GM21367 (cell line): ENCODE data around the gene RTP5.
"Not testable (repeated sequence)": the region's sequence is repeated elsewhere in the genome, so short reads cannot be mapped to it uniquely, and the experiment has no call there.

Experiments
- ATAC-seq: cut with Tn5 transposase; IDR thresholded peaks from one replicate; pipeline ENCODE4 v1.9.1; 2021; ENCODE audit not compliant: unreplicated experiment

Gene RTP5

DNA sequence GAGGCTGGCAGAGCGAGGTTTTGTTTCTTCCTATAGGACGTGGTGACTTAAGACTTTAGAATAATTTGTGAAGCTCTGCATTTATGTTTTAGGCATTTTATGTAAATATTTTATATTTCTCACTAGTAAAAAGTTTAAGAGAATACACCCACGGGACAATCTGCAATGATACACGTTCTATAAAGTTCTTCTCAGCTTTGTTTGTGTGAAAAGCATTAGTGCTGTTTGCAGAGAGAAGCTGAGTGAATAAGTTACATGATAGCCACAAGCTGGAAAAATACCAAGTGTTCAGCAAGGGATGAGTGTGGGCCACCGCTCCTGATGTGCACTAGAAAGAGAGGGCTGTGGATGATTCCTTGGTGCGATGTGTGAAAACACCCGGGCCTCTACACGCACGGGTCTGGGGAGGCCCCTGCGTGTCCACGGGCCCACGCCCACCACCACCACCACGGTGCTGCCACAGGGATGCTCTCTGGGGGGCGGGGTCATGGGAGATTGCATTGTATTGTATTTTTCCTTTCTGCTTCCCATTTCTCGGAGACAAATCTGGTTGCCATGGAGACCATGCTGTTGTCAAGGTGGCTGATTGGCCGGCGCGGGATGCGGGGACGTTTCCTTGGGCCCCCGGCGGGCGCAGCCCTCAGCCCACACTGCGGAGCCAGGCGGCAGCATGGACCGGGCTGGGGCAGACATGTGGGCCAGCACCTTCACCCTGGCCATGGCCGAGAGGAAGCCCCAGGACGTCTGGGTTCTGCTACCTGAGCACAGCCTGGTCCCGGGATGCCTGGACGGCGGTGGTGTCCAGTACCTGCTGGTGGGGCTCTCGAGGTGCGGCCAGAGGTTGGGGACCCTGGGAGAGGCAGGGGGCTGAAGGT, at the start of gene RTP5:
RTP5 (plus strand) TSS at position 643 of the 875 bp plus-strand sequence; CDS start at position 671, 28 bp downstream.
- ATAC-seq, result no peak

DNA sequence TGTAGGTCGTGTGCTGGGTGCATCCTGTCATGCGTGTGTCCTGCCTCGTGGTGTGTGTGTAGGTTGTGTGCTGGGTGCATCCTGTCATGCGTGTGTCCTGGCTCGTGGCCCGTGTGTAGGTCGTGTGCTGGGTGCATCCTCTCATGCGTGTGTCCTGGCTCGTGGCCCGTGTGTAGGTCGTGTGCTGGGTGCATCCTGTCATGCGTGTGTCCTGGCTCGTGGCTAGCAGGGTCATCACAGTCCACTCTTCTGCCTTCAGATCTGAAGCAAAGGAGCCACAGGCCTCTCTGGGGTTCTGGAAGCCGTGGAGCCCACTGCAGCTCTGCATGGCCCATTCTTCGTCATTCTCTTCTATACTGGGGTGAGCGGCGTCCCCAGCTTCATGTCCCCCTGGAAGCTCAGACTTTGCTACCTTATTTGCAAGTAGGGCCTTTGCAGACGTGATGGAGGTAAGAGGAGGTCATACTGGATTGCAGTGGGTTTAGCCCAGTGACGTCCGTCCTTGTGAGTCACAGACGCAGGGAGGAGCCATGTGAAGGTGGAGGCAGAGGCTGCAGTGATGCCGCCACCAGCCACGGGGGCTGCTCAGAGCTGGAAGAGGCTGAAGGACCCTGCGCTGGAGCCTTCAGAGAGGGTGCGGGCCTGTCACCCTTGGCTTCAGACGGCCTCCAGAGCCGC, 49.4 kb upstream of the RTP5 start:
- not testable (repeated sequence) for ATAC-seq

DNA sequence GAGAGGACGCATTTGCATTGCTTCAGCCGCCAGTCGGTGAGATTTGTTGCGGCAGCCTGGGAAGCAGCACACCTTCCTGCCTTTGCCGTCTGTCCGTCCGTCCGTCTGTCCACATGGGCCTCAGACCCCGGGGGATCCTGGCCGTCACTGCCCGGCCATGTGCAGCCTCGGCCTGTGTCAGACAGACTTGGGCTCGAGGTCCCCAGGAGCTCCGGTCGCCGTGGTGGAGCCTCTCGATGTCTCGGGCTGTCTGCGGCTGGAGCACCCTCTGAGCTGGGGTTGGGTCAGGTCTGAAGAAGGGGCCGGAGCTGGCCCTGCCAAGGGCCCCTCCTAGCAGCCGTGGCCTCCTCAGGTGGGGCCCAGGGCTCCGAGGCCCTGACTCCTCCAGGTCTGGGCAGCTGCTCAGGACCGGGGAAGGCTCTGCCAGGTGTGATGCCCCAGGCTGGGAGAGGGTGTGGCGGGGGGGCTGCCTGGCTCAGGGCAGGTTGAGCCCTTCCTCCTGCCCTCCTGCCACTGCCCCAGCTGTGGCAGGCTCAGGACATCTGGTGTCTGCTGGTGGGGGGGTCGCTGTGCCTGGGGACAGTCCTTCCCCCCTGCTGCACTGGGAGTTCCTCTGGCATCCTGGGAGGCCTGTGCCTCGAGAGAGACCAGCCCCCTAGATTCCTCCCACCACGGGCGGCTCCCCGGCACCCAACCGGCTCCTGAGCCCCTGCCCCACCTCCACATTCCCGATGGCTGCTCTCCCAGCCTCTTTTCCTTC, 48.7 kb upstream of the RTP5 start:
- ATAC-seq, result no peak

DNA sequence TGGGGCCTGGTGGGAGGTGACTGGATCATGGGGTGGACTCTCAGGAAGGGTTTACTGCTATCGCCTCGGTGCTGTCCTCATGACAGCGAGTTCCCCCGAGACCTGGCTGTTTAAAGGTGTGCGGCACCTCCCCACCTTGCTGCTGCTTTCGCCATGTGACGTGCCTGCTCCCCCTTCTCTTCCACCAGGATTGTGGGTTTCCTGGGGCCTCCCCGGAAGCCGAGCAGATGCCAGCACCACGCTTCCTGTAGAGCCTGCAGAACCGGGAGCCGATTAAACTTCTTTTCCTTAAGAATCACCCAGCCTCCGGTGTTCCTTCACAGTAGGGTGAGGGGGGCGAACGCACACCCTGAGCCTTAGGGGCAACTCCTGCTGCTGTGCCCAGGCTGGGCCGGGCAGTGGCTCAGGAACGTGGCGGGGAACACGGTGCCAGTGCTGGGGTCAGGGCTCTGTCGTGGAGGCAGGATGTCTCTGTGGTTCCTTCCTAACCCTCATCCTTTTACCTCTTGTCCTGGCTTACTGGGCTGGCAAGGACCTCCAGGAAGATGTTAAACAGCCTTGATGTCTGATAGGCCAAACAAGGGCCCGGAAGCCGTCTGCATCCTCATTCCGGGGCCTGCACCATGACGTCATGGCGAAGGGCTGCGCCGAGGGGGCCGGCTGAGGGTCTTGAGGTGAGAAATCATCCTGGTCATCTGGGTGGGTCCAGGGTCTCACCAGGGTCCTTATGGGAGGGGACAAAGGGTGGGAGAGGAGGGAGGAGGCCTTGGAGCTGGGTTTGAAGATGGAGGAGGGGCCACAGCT, 47.9 kb upstream of the RTP5 start:
- ATAC-seq, result no peak

DNA sequence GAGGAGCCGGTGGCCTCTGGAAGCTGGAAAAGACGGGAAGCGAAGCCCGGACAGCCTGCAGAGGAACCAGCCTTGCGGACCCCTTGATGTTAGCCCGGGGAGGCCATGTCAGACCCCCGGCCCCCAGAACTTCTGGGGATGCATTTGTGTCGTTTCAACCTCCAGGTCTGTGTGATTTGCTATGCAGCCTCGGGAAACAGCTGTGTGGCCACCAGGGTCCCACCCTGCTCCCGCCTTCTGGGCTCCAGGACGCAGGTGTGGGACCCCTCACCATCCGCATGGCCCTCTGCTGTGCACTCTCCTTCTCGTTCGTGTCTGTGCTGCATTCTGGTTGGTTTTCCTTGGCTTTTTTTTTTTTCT, 47.3 kb upstream of the RTP5 start:
- no peak for ATAC-seq

DNA sequence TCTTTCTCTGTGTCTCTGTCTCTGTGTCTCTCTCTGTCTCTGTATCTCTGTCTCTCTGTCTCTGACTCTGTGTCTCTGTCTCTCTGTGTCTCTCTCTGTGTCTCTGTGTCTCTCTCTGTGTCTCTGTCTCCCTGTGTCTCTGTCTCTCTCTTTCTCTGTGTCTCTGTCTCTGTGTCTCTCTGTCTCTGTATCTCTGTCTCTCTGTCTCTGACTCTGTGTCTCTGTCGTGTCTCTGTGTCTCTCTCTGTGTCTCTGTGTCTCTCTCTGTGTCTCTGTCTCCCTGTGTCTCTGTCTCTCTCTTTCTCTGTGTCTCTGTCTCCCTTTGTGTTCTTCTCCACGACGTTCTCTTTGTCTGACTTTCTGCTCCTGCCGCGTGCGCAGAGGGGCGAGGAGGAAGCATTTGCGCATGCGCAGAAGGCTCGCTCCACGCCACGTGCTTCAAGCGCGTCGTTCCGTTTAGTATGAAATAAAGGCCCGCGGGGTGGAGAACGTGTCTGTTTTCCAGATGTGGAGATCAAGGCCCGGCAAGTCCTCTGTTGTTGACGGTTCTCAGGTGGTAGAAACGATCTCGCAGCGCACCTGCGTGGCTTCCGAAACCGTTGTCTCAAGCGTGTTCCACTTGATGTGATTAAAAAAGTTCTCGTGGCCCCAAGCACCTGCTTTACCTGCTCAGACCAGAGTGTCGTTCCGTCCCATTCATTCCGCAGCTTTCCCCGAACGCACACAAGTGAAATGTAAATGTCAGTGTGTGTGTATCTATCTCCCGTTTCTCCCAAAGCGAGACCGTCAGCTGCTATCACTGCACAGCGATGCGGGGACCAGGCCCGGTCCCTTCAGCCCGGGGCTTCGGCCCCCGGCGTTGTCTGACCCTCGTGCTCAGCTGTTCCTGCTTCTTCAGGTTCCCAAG, 45.7 kb upstream of the RTP5 start:
- not testable (repeated sequence) for ATAC-seq

DNA sequence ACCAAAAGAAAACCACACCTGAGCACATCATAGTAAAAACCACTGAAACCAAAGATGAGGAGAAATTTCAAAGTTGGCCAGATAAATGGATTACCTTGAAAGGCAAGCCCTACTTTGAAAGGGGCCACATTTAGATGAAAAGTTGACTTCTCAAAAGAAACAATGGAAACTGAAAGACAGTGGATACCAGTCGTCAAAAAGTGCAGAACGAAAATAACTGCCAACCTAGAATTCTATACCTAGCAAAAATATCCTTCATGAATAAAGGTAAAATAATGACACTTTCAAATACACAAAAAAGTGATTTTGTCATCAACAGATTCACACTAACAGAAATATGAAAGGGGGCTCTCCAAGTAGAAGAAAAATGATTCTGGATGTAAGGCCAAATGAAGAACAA, 42.1 kb upstream of the RTP5 start:
- ATAC-seq, result no peak

DNA sequence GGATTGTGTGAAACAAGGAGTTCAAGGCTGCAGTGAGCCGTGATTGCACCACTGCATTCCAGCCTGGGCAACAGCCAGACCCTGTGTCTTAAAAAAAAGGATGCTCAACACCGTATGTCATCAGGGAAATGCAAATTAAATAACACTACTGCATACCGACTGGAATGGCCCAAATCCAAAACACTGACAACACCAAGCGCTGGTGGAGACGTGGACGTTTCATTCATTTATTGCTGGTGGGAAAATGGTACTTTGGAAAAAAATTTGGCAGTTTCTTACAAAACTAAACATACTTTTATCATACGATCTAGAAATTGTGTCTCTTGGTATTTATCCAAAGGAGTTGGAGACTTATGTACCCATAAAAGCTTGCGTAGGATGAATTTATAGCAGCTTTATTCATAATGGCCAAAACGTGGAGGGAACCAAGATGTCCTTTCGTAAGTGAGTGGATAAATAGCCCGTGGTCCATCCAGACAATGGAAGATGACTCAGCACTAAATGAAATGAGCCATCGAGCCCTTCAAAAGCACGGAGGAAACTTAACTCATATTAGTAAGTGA, 36.3 kb upstream of the RTP5 start:
- no peak for ATAC-seq

DNA sequence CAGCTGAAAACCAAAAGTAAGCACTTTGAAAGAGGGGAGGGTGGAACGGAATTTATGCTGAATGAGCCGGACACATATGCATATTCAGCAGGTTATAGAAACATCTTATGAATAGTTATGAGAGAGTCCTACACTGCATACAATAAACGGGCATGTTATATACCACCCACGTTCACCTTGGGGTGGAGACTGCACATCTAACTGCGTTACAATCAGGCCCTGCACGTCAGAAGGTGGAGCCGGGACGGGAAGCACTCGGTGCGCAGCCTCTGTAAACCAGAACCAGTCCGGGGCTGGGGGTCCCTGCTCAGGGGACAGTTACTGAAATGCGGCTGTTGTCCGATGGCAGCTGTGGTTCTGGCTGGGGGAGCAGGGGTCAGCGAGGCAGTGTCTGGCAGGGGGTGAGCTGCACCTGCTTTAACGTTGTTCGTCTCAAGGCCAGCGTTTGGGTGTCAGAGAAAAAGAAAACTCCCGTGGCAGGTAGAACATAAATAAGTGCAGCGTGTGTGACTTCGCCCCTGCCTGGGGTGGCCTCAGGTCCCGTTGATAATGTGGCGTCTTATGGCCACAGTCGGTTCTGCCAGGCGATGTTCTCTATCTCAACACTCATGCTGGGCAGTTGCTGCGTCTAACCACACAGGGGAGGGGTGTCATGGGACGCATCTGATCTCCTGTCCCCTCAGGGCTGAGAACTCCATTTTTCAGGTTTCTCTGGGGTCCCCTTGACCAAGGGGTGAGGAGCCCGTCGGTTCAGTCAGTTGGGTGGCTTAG, 35.6 kb upstream of the RTP5 start:
- ATAC-seq, result not testable (repeated sequence)

DNA sequence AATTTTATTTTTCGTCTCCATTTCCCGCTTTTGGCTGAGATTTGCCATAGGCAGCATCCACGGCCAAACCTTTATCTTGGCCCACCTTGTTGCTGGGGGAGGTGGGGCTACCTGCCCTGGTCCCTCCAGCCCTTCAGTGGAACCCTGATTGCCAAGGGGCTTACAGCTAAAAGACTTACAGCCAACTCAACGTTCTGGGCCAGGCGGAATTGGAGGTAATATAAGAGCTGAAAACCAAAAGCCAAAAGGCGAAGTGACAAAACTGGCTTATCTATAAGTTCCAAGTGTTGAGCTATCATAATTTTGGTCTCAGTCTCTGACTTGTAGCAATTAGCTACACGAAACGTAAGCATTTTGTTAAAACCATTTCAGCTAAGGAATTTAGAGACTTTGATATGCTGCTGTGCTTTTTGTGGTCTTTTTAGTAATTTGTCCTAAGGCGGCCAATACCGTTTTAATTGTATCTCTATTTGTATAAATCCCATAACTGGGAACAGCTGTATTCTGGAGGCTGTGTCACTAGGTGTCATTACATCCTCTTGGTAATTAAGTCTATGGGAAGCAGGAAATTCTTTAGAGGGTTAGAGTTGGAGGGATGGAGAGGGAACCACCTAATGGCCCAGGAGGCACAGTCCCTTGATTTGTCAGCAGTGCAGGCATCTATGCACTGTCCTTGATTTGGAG, 34.9 kb upstream of the RTP5 start:
- no peak for ATAC-seq

DNA sequence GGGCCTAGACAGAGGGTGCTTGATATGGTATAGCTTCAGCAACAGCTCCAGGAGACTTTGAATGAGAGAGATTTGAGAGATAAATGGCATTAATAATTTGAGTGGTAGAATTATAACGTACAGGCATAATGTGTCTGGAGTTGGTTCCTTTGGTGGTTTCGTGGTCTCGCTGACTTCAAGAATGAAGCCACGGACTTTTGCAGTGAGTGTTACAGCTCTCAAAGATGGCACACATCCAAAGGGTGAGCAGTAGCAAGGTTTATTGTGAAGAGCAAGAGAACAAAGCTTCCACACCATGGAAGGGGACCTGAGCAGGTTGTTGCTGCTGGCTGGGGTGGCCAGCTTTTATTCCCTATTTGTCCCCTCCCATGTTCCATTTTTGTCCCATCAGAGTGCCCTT, 33.9 kb upstream of the RTP5 start:
- ATAC-seq, result no peak

DNA sequence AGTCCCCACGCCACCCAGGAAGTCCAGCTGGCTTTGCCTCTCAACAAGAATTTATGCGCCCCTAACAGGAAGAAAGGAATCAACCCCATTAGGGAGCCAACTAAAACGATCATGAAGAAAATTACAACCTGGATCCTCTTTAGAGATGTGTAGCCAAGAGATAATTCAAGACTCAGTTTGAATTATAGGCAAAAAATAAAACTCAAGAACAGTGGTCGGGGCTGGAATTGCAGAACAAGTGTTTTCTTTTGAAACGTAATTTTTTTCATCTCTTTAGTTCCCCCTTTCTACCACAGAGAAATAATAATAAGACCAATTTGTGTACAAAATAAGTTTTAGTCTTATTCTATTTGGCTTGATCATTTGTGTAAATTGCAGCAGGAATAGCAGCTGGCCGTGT, 33.2 kb upstream of the RTP5 start:
- no peak for ATAC-seq

DNA sequence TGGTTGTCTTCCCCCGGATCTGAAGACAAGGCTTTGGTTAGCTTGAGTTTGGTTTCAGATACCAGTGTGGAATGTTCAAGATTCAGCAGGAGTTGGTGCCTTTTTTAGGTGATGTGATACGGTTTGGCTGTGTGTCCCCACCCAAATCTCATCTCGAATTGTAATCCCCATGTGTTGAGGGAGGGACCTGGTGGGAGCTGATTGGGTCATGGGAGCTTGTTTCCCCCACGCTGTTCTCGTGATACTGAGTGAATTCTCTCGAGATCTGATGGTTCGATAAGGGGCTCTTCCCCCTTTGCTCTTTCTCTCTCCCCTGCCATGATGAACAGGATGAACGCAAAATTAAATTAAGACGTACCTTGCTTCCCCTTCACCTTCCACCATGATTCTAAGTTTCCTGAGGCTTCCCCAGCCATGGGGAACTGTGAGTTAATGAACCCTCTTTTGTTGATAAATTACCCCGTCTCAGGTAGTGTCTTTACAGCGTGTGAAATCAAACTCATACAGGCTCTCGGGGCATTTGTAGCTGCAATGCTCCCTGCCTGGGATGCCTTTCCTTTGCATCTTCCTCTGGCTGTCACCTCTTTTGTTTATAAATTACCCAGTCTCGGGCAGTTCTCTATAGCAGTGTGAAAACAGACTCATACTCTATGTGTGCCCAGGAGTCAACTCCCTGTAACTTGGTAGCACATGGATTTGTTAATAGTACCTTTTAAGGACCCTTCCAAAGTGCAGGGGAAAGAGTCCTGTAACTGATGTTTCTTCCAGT, 32.1 kb upstream of the RTP5 start:
- no peak for ATAC-seq

DNA sequence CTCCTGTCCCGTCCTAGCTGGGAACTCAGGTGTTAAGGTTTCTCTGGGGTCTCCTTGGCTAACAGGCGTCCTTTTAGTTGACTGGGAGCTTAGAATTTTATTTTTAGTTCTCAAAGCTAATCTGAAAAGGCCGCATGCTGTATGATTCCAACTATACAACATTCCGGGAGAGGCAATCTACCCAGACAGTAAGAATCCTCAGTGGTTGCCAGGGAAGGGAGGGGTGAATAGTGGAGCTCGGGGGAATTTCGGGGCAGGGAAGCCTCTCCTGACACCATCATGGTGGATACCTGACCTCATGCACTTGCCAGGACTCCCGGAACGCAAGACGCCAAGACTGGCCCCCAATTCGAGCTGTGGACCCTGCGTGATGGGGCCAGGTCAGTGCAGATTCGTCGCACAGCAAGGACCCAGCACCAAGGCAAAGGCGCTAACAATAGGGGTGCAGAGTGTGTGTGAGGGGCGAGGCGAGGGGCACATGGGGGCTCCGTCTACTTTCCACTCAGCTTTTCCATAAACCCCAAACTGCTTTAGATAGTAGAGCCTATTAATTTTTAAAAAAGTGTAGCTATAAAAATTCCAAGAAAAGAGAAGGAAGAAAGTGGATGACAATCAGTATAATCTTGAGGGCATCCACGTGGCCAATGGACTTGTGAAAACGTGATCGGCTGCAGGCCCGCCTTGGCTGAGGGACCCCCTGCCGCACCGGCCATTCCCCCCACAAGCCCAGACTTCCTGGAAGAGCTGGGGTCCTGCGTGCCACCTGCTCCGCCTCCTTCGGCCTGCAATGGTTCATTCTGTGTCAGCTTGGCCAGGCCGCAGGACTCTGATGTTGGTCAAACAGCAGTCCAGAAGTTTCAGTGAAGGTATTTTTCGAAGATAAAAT, 28.1 kb upstream of the RTP5 start:
- ATAC-seq, result no peak

DNA sequence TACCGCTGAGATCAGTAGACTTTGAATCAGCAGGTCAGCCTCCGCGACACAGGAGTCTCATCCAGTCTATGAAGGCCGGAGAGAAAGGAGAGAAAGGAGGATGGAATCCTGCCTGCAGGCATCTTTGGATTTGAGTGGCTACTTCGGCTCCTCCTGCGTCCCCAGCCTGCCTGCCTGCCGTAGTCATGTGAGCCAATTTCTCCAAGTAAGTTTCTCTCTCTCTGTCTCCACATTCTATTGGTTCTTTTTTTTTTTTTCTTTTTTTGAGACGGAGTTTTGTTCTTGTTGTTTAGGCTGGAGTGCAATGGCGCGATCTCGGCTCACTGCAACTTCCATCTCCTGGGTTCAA, 27.5 kb upstream of the RTP5 start:
- no peak for ATAC-seq

DNA sequence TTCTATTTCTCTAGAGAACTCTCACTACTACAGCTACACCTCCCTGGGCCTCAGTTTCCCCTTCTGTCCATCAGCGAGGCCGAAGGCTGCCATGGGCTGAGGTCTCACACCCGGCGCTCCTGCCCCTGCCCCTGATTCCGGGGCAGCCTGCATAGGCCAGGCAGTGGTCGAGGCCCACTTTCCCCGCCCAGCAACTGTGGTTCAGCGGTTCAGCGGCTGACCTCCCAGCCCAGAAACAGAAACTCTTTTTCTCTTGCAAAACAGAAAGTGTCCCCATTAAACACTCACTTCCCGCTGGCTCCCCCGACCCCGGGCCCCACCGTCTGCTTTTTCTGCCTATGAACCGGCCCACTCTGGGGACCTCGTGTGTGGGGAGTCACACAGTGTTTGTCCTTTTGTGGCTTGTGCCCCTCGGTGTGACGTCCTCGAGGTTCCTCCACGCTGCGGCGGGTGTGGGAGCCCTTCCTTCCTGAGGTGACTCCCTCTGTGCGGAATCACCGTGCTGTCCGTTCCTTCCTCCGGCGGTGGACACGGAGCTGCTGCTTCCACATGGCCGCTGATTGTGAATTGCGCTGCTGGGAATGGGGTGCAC, 26.8 kb upstream of the RTP5 start:
- ATAC-seq, result peak; percentile 35
